ENCODE measurements around the gene TGFBI. TPM values are rescaled to one million over a fixed set of nuclear protein-coding genes. Genes with fewer than 3 reads are reported as not detected.

Gene TGFBI
- total RNA-seq, 4 donors from 2014 or later = 38.4 to 48.0 (median 40.0) TPM

GRCh38 chr5:136080483-136081216 is 51.9 kb downstream of the TGFBI start:
- H3K27me3 ChIP-seq = no peaks in the 10 kb centered on the region
- H3K27ac ChIP-seq = peak overlapping the region; percentile 52 to 65 (median 60)
- peak; percentile 59 to 69 for ATAC-seq
- in situ Hi-C loops (cut with MboI; ENCODE audit: low sequenced_read_pairs in 4 of 4) = loop anchor here in 3 of 4 donors (5.0 to 10.0 kb wide), 3 partner anchors 126 to 196 kb away; partner anchors contain the start of gene LECT2 (in 1 of the 3)
- peak overlapping the region; percentile 9 to 46 (median 35) for H3K4me3 ChIP-seq
- H3K4me1 ChIP-seq = peaks cover 0 to 5% of the 10 kb centered on the region in 2 donors
- intact Hi-C loops (cut with DNase I; ENCODE audit: low total_unique reads) = loop anchor here (5.0 kb wide), 2 partner anchors 92 to 193 kb away; no protein-coding TSS in a partner anchor
- peak; percentile 56 to 61 for DNase-seq
- TF ChIP-seq POLR2A (IDR thresholded peaks at IDR 0.05) (peak; percentile 28 to 56), CTCF (IDR thresholded peaks at IDR 0.05 in 4 of 5, conservative IDR thresholded peaks at IDR 0.05 in 1 of 5) (no peak)
- no peaks in the 10 kb centered on the region for H3K9me3 ChIP-seq
- H3K36me3 ChIP-seq = no peaks in the 10 kb centered on the region

GRCh38 chr5:136081217-136081591 is 52.4 kb downstream of the TGFBI start:
- intact Hi-C loops (cut with DNase I; ENCODE audit: low total_unique reads) = loop anchor here (5.0 kb wide), 2 partner anchors 91 to 194 kb away; no protein-coding TSS in a partner anchor

GRCh38 chr5:136082390-136083193 is 53.8 kb downstream of the TGFBI start:
- Histone ChIP-seq H3K4me1 (peaks cover 1 to 6% of the 10 kb centered on the region in 2 donors), H3K4me3 (no peak overlapping the region), H3K27ac (no peak overlapping the region), H3K27me3 (no peaks in the 10 kb centered on the region), H3K36me3 (no peaks in the 10 kb centered on the region), H3K9me3 (no peaks in the 10 kb centered on the region)
- intact Hi-C loops (cut with DNase I; ENCODE audit: low total_unique reads) = loop anchor here (2.0 to 5.0 kb wide), 3 partner anchors 90 to 195 kb away; no protein-coding TSS in a partner anchor
- in situ Hi-C loops (cut with MboI; ENCODE audit: low sequenced_read_pairs in 4 of 4) = loop anchor here in 3 of 4 donors (5.0 to 10.0 kb wide), 3 partner anchors 128 to 198 kb away; partner anchors contain the start of gene LECT2 (in 1 of the 3)
- TF ChIP-seq CTCF (IDR thresholded peaks at IDR 0.05 in 4 of 5, conservative IDR thresholded peaks at IDR 0.05 in 1 of 5) (peak; percentile 56 to 85 (median 82)), POLR2A (IDR thresholded peaks at IDR 0.05) (no peak)
- DNase-seq = peak; percentile 48 to 69
- peak; percentile 82 to 87 for ATAC-seq

More at GRCh38 chr5:136081217-136081591, 52.4 kb downstream of the TGFBI start:
- Histone ChIP-seq H3K27ac (peak overlapping the region; percentile 12 to 62 (median 56)), H3K4me1 (peaks cover 0 to 5% of the 10 kb centered on the region in 2 donors), H3K9me3 (no peaks in the 10 kb centered on the region), H3K27me3 (no peaks in the 10 kb centered on the region), H3K36me3 (no peaks in the 10 kb centered on the region), H3K4me3 (no peak overlapping the region)
- ATAC-seq (no peak), DNase-seq (no peak)
- no peak for TF ChIP-seq POLR2A (IDR thresholded peaks at IDR 0.05)
- TF ChIP-seq CTCF (IDR thresholded peaks at IDR 0.05 in 4 of 5, conservative IDR thresholded peaks at IDR 0.05 in 1 of 5) = no peak
- in situ Hi-C loops (cut with MboI; ENCODE audit: low sequenced_read_pairs in 4 of 4) = loop anchor here in 3 of 4 donors (5.0 to 10.0 kb wide), 3 partner anchors 126 to 196 kb away; partner anchors contain the start of gene LECT2 (in 1 of the 3)

- H3K36me3 ChIP-seq = no peaks in the 10 kb centered on the region
- ATAC-seq (no peak), DNase-seq (no peak)
- H3K4me3 ChIP-seq = no peak overlapping the region
- no peak for TF ChIP-seq POLR2A (IDR thresholded peaks at IDR 0.05)
- TF ChIP-seq CTCF (IDR thresholded peaks at IDR 0.05 in 4 of 5, conservative IDR thresholded peaks at IDR 0.05 in 1 of 5) = no peak
- in situ Hi-C loops (cut with MboI; ENCODE audit: low sequenced_read_pairs in 4 of 4) = loop anchor here in 3 of 4 donors (5.0 to 10.0 kb wide), 3 partner anchors 130 to 200 kb away; partner anchors contain the start of gene LECT2 (in 1 of the 3)
- no peak overlapping the region for H3K27ac ChIP-seq
- H3K27me3 ChIP-seq = no peaks in the 10 kb centered on the region
- peaks cover 11 to 15% of the 10 kb centered on the region in 2 donors for H3K4me1 ChIP-seq
- intact Hi-C loops (cut with DNase I; ENCODE audit: low total_unique reads) = loop anchor here (5.0 kb wide), 2 partner anchors 88 to 197 kb away; no protein-coding TSS in a partner anchor
- no peaks in the 10 kb centered on the region for H3K9me3 ChIP-seq
Observed at GRCh38 chr5:136084698-136085097, 55.9 kb downstream of the TGFBI start.
